H1 (cell line): ENCODE measurements around the gene ZACN. TPM values are rescaled to one million over a fixed set of nuclear protein-coding genes. Genes with fewer than 3 reads are reported as not detected.

ENCODE experiments used
- CTCF ChIA-PET: fragments of 300-600 bp; sonication (Branson Sonifier 250); formaldehyde crosslinking; loops from one replicate; lab custom pipeline; 2021; ENCODE audit not compliant: partially characterized antibody; lab: Charles Lee
- POLR2A ChIA-PET: fragments of 300-600 bp; sonication (Branson Sonifier 250); formaldehyde crosslinking; loops from one replicate; lab custom pipeline; 2021; ENCODE audit warnings: inconsistent platforms; ENCODE audit not compliant: partially characterized antibody; lab: Charles Lee
- DNase-seq, 2 experiments: peaks; one replicate each; pipeline versions ENCODE4 v3.0.0 to v3.0.0-alpha.2; 2010 to 2022; ENCODE audit warnings: low spot score in 2 of 2, low read depth in 1 of 2, mixed read lengths in 1 of 2
- FAIRE-seq: peaks from 2 replicates; lab custom pipeline; 2011; peaks lifted over from hg19 to GRCh38; lab: Jason Lieb, UNC
- H2AFZ ChIP-seq: 2 replicates; pipeline ENCODE4 v1.8.1; 2012; ENCODE audit warnings: low read length, inconsistent platforms
- H2AK5ac ChIP-seq: 2 replicates; pipeline ENCODE4 v1.6.1; 2013; ENCODE audit warnings: low read depth, low read length
- H2BK120ac ChIP-seq: replicated peaks from 2 replicates; pipeline ENCODE3; 2013; ENCODE audit warnings: low read depth, low read length, inconsistent platforms
- H2BK12ac ChIP-seq: 2 replicates; pipeline ENCODE4 v1.6.1; 2013; ENCODE audit warnings: low read depth, low read length
- H2BK15ac ChIP-seq: 2 replicates; pipeline ENCODE4 v1.6.1; 2013; ENCODE audit warnings: low read length
- H2BK20ac ChIP-seq: 2 replicates; pipeline ENCODE4 v1.6.1; 2013; ENCODE audit warnings: low read length
- H2BK5ac ChIP-seq: 2 replicates; pipeline ENCODE4 v1.6.1; 2013; ENCODE audit warnings: low read depth, low read length
- H3K14ac ChIP-seq: 2 replicates; pipeline ENCODE4 v1.6.1; 2013; ENCODE audit warnings: inconsistent platforms; ENCODE audit not compliant: insufficient read length
- H3K18ac ChIP-seq: 2 replicates; pipeline ENCODE4 v1.6.1; 2013; ENCODE audit warnings: low read length; ENCODE audit errors: extremely low read depth
- H3K23ac ChIP-seq: 2 replicates; pipeline ENCODE4 v1.6.1; 2013; ENCODE audit warnings: inconsistent platforms; ENCODE audit not compliant: insufficient read length
- H3K23me2 ChIP-seq: 2 replicates; pipeline ENCODE4 v1.6.1; 2013; ENCODE audit warnings: low read depth, low read length
- H3K27ac ChIP-seq: 2 replicates; pipeline ENCODE4 v1.6.1; 2011; ENCODE audit warnings: low read depth, low read length, inconsistent platforms
- H3K27me3 ChIP-seq, 4 experiments: replicated peaks in 1 of 4; 1 replicate in 1 of 4; 2 replicates in 3 of 4; pipeline versions ENCODE4 v1.6.1 to v1.8.1; 2011 to 2013; ENCODE audit warnings: low read length in 3 of 4, mild to moderate bottlenecking in 3 of 4, inconsistent platforms in 2 of 4, mixed read lengths in 2 of 4, moderate library complexity in 1 of 4; ENCODE audit not compliant: control insufficient read depth in 3 of 4, insufficient read depth in 3 of 4; ENCODE audit errors: extremely low read depth in 1 of 4
- H3K36me3 ChIP-seq, 4 experiments: 2 replicates each; pipeline versions ENCODE4 v1.6.1 to v1.8.1; 2011 to 2013; ENCODE audit warnings: mild to moderate bottlenecking in 4 of 4, low read length in 3 of 4, moderate library complexity in 2 of 4, control low read depth in 1 of 4, inconsistent platforms in 1 of 4; ENCODE audit not compliant: insufficient read depth in 4 of 4, control insufficient read depth in 2 of 4
- H3K4ac ChIP-seq: replicated peaks from 2 replicates; pipeline ENCODE3; 2013; ENCODE audit warnings: low read length, low read depth, mixed read lengths, inconsistent platforms; ENCODE audit not compliant: insufficient read length
- H3K4me1 ChIP-seq, 4 experiments: replicated peaks in 1 of 4; 1 replicate in 1 of 4; 2 replicates in 3 of 4; pipeline versions ENCODE4 v1.6.1 to v1.8.1; 2011 to 2013; ENCODE audit warnings: low read length in 3 of 4, inconsistent platforms in 2 of 4, mixed read lengths in 1 of 4; ENCODE audit not compliant: insufficient read depth in 4 of 4, control insufficient read depth in 3 of 4
- H3K4me2 ChIP-seq, 2 experiments: 2 replicates each; pipeline versions ENCODE4 v1.6.1 to v1.8.1; 2011 to 2013; ENCODE audit warnings: low read depth in 2 of 2, low read length in 2 of 2, control low read depth in 1 of 2, inconsistent platforms in 1 of 2, mild to moderate bottlenecking in 1 of 2; ENCODE audit not compliant: insufficient read depth in 1 of 2
- H3K4me3 ChIP-seq, 4 experiments: fragments of 200-600, 300-600 bp in 1 of 4; sonication (generic), shearing (Covaris generic), sonication (Bioruptor Twin) in 1 of 4; 2 replicates each; pipeline versions ENCODE4 v1.5.1 to v1.8.1; 2011 to 2016; ENCODE audit warnings: low read length in 4 of 4, low read depth in 3 of 4, control low read depth in 2 of 4, inconsistent platforms in 2 of 4, mild to moderate bottlenecking in 2 of 4, mixed read lengths in 1 of 4, moderate library complexity in 1 of 4; ENCODE audit not compliant: insufficient read depth in 2 of 4; ENCODE audit errors: extremely low read depth in 1 of 4
- H3K56ac ChIP-seq: replicated peaks from 2 replicates; pipeline ENCODE3; 2013; ENCODE audit warnings: low read depth, mild to moderate bottlenecking, mixed read lengths, low read length, inconsistent platforms; ENCODE audit not compliant: insufficient read length
- H3K79me1 ChIP-seq: 2 replicates; pipeline ENCODE4 v1.6.1; 2013; ENCODE audit warnings: low read depth, low read length, control low read depth
- H3K79me2 ChIP-seq, 2 experiments: 2 replicates each; pipeline versions ENCODE4 v1.6.1 to v1.8.1; 2012 to 2013; ENCODE audit warnings: low read length in 2 of 2, mild to moderate bottlenecking in 2 of 2, inconsistent platforms in 1 of 2; ENCODE audit not compliant: insufficient read depth in 2 of 2, control insufficient read depth in 1 of 2
- H3K9ac ChIP-seq, 4 experiments: replicated peaks in 1 of 4; 1 replicate in 1 of 4; 2 replicates in 3 of 4; pipeline versions ENCODE4 v1.6.1 to v1.8.1; 2011 to 2013; ENCODE audit warnings: low read depth in 3 of 4, low read length in 3 of 4, control low read depth in 2 of 4, mild to moderate bottlenecking in 2 of 4, moderate library complexity in 2 of 4, inconsistent platforms in 1 of 4; ENCODE audit errors: extremely low read depth in 1 of 4
- H3K9me3 ChIP-seq, 2 experiments: 2 replicates each; pipeline versions ENCODE4 v1.6.1 to v1.8.1; 2012 to 2013; ENCODE audit warnings: mild to moderate bottlenecking in 2 of 2, moderate library complexity in 2 of 2, control low read depth in 1 of 2, inconsistent platforms in 1 of 2, low read depth in 1 of 2, low read length in 1 of 2, mixed read lengths in 1 of 2; ENCODE audit not compliant: insufficient read depth in 2 of 2
- H4K20me1 ChIP-seq, 2 experiments: replicated peaks in 1 of 2; 2 replicates each; pipeline versions ENCODE3 to v1.8.1; 2011 to 2013; ENCODE audit warnings: inconsistent platforms in 2 of 2, low read length in 2 of 2, mild to moderate bottlenecking in 1 of 2; ENCODE audit not compliant: insufficient read depth in 2 of 2, control insufficient read depth in 1 of 2
- H4K5ac ChIP-seq: 2 replicates; pipeline ENCODE4 v1.6.1; 2013; ENCODE audit warnings: low read length, low read depth, mixed read lengths, inconsistent platforms; ENCODE audit not compliant: insufficient read length
- H4K8ac ChIP-seq: 2 replicates; pipeline ENCODE4 v1.8.0; 2013; ENCODE audit warnings: mild to moderate bottlenecking, moderate library complexity, low read length, inconsistent platforms; ENCODE audit not compliant: insufficient read depth; ENCODE audit errors: extremely low read depth
- H4K91ac ChIP-seq: replicated peaks from 2 replicates; pipeline ENCODE3; 2013; ENCODE audit warnings: low read length, mixed read lengths, inconsistent platforms; ENCODE audit not compliant: insufficient read length
- CHD2 ChIP-seq: IDR thresholded peaks from 2 replicates; pipeline ENCODE4 v1.6.1; 2012; ENCODE audit warnings: low read length, improper control_type of control experiment
- CTBP2 ChIP-seq: IDR thresholded peaks from 2 replicates; pipeline ENCODE4 v1.7.0; 2011; ENCODE audit warnings: borderline replicate concordance, mild to moderate bottlenecking, moderate library complexity, mixed read lengths, low read length; ENCODE audit not compliant: insufficient read depth, insufficient read length
- POU5F1 ChIP-seq: IDR thresholded peaks from 2 replicates; pipeline ENCODE4 v1.6.1; 2011; ENCODE audit warnings: low read depth, mild to moderate bottlenecking, low read length, moderate library complexity
- WGBS, 2 experiments: shearing (Covaris generic) in 1 of 2; methylation state at CpG; one replicate each; pipeline versions ENCODE4 v1.1.6 to v1.1.7; 2013 to 2015; ENCODE audit warnings: low lambda C conversion rate in 2 of 2, mixed read lengths in 2 of 2, inconsistent platforms in 1 of 2, low coverage in 1 of 2, missing lambda C conversion rate in 1 of 2; ENCODE audit not compliant: insufficient replicate concordance in 2 of 2, insufficient coverage in 1 of 2, insufficient read length in 1 of 2; ENCODE audit errors: extremely low coverage in 1 of 2, missing lambda C conversion rate in 1 of 2; 5-methylcytosine and 5-hydroxymethylcytosine counted together
- polyA plus RNA-seq, 7 experiments: library from polyadenylated mRNA; depleted of rRNA in 3 of 7; stranded (reverse) in 5 of 7; unstranded in 2 of 7; fragments of >200 nt in 5 of 7; fragments of 200-250 nt in 2 of 7; gene quantifications; 1 replicate in 5 of 7; 2 replicates in 1 of 7; 4 replicates in 1 of 7; pipeline versions ENCODE4 v1.2.1 to v1.2.3, GENCODE V29; 2011 to 2013; ENCODE audit warnings: missing spikeins in 2 of 7, mixed read lengths in 2 of 7
- total RNA-seq: library from RNA; stranded (reverse); fragmentation: NEBNext Ultra II Directional; extraction: Animal tissue kit (Norgen Biotek cat#: 25700); gene quantifications from 2 replicates; pipeline ENCODE4 v1.2.1, GENCODE V29; 2021

Gene ZACN
- total and polyA plus RNA-seq, 2 of the 8 experiments (the other 6 are each of a cell fraction or from before 2014, with no cell fraction given), result 0.26 TPM; not detected in 1

- ChIA-PET POLR2A (interaction anchor here (0.9 kb wide), 1 partner anchor 10 kb away, joined by 4 read pairs; no protein-coding TSS in a partner anchor), CTCF (interaction anchor here (0.7 to 41.5 kb wide), 4 partner anchors 12 to 114 kb away, joined by 3 to 778 read pairs (median 10); partner anchors contain the start of gene FOXJ1)
- FAIRE-seq (no peak), DNase-seq (no peak)
- Histone ChIP-seq H3K4me1 (peaks cover 6 to 16% (median 9%) of the 10 kb centered on the region in 4 experiments; a peak in 6 of 7 replicates), H2BK20ac (no peak overlapping the region), H3K56ac (no peak overlapping the region), H3K23ac (no peak overlapping the region), H4K20me1 (no peaks in the 10 kb centered on the region), H4K8ac (no peak overlapping the region), H3K79me1 (peaks cover 4% of the 10 kb centered on the region), H3K14ac (no peak overlapping the region), H3K9me3 (no peaks in the 10 kb centered on the region), H3K9ac (no peak overlapping the region), H2BK12ac (no peak overlapping the region), H4K5ac (no peak overlapping the region), H3K36me3 (no peaks in the 10 kb centered on the region), H3K4me3 (no peak overlapping the region), H3K18ac (no peak overlapping the region), H3K79me2 (peaks cover 4 to 7% of the 10 kb centered on the region in 2 experiments; a peak in 3 of 4 replicates), H4K91ac (no peak overlapping the region), H3K23me2 (peaks cover 10% of the 10 kb centered on the region; the same call in 1 of the 2 replicates), H3K27me3 (no peaks in the 10 kb centered on the region), H3K27ac (no peak overlapping the region), H3K4me2 (no peak overlapping the region), H2AK5ac (no peak overlapping the region), H3K4ac (no peak overlapping the region), H2AFZ (no peak overlapping the region), H2BK120ac (no peak overlapping the region), H2BK5ac (no peak overlapping the region), H2BK15ac (no peak overlapping the region)
- WGBS, 2 experiments, result 94% methylated on average over 6 of the region's 6 CpGs; no CpG with 5 or more reads in 1 of the 2 experiments
- no peak for TF ChIP-seq POU5F1
- no peak for TF ChIP-seq CHD2
- no peak for TF ChIP-seq CTBP2
These were observed 28.5 kb downstream of the ZACN start for GRCh38 chr17:76107509-76107908.
